ENCODE measurements around the gene PTCD1. TPM values are rescaled to one million over a fixed set of nuclear protein-coding genes. Genes with fewer than 3 reads are reported as not detected.

Gene PTCD1
- total and polyA plus RNA-seq, 9 of the 15 experiments (the other 6 are each of a cell fraction or from before 2014, with no cell fraction given), result 0.46 to 17.1 (median 6.2) TPM

GRCh38 chr7:99394188-99394502 is 44.5 kb downstream of the PTCD1 start (continued):
- no peak for TF ChIP-seq ELK3 (CRISPR knock-in tag; IDR thresholded peaks at IDR 0.05)
- TF ChIP-seq PBX2 (CRISPR knock-in tag; IDR thresholded peaks at IDR 0.05; ENCODE audit: low read depth), result no peak
- no peak for TF ChIP-seq PBX2 (tag; conservative IDR thresholded peaks at IDR 0.05; ENCODE audit: low read depth)

GRCh38 chr7:99393355-99394187 is 45.0 kb downstream of the PTCD1 start:
- Histone ChIP-seq H3K36me3 (ENCODE audit: control insufficient read depth, insufficient read depth, low read length) (peaks cover 94% of the 10 kb centered on the region), H2AFZ (ENCODE audit: low read depth, low read length) (no peak overlapping the region), H3K27me3 (ENCODE audit: control insufficient read depth in 2 of 2, insufficient read depth in 2 of 2, low read length in 2 of 2) (no peaks in the 10 kb centered on the region), H3K4me2 (ENCODE audit: insufficient read depth, low read length) (peak overlapping the region; percentile 50; the same call in 1 of the 2 replicates), H3K4me3 (peak overlapping the region; percentile 14), H3K27ac (ENCODE audit: extremely low read depth, low read depth, low read length) (peak overlapping the region; percentile 32; the same call in 2 of the 3 replicates), H3K9ac (ENCODE audit: insufficient read depth in 1 of 2, low read depth in 2 of 2, low read length in 2 of 2) (peak overlapping the region in 1 of 2 experiments; percentile 64; a peak in 2 of 4 replicates), H3K9me1 (ENCODE audit: control insufficient read depth, insufficient read depth, low read length) (no peaks in the 10 kb centered on the region), H3K79me2 (ENCODE audit: control insufficient read depth, insufficient read depth, low read length) (no peaks in the 10 kb centered on the region), H3K4me1 (replicated peaks in 1 of 2; ENCODE audit: control insufficient read depth in 2 of 2, insufficient read depth in 2 of 2, low read length in 2 of 2) (peaks cover 0 to 37% of the 10 kb centered on the region in 2 experiments; a peak in 2 of 5 replicates), H3K9me3 (replicated peaks; ENCODE audit: control insufficient read depth, insufficient read depth, low read depth, low read length) (no peaks in the 10 kb centered on the region), H4K20me1 (replicated peaks; ENCODE audit: control insufficient read depth, insufficient read depth, low read length) (peaks cover 16% of the 10 kb centered on the region; the same call in 1 of the 2 replicates)
- in situ Hi-C loops (cut with MboI), result no loop called here
- CTCF ChIA-PET (ENCODE audit: low intra/inter-chr PET ratio), result no interaction called here
- 79% methylated on average over 28 of the region's 30 CpGs for WGBS (ENCODE audit: insufficient coverage, low coverage, missing lambda C conversion rate)
- POLR2A ChIA-PET, result interaction anchor here (0.5 to 4.7 kb wide), 9 partner anchors 14 to 355 kb away, joined by 3 to 35 read pairs (median 3); partner anchors contain the start of genes BUD31, PDAP1 and ZNF394
- no TSS peak for BruUV-seq (replicated peaks)
- intact Hi-C loops (cut with micrococcal nuclease), result no loop called here
- DNase-seq (ENCODE audit: extremely low read depth in 1 of 4, low spot score in 3 of 4) (peak in 2 of 4 experiments; percentile 56 to 67), FAIRE-seq (no peak), ATAC-seq (peak; percentile 75)
- TF ChIP-seq NFYB (IDR thresholded peaks at IDR 0.05; ENCODE audit: extremely low read depth, insufficient read length), result peak; percentile 28
- TF ChIP-seq CEBPB (tag; IDR thresholded peaks at IDR 0.05), result no peak
- no peak for TF ChIP-seq PTTG1 (tag; IDR thresholded peaks at IDR 0.05; ENCODE audit: low read depth)
- 0 out of 2 replicates have a peak, but pooled peaks have one; percentile 46 for TF ChIP-seq SUPT5H (IDR thresholded peaks at IDR 0.05)
- no peak for TF ChIP-seq ZNF143 (CRISPR knock-in tag; IDR thresholded peaks at IDR 0.05)
- peak; percentile 65 for TF ChIP-seq POLR2G (IDR thresholded peaks at IDR 0.05; ENCODE audit: low read depth, low read length)
- TF ChIP-seq TEAD1 (CRISPR knock-in tag; IDR thresholded peaks at IDR 0.05), result no peak
- no peak for TF ChIP-seq TFE3 (CRISPR knock-in tag; IDR thresholded peaks at IDR 0.05)
- peak; percentile 30; the same call in 1 of the 2 replicates for TF ChIP-seq POLR2A (conservative IDR thresholded peaks at IDR 0.05)
- TF ChIP-seq RBM22 (IDR thresholded peaks at IDR 0.05; ENCODE audit: low read depth, low read length, poor library complexity, severe bottlenecking), result peak; percentile 7
- no peak for TF ChIP-seq TAF15 (IDR thresholded peaks at IDR 0.05; ENCODE audit: low read depth, low read length)
- TF ChIP-seq ZNF57 (CRISPR knock-in tag; IDR thresholded peaks at IDR 0.05), result no peak
